DOHH2 (cell line): ENCODE data around the gene CXCR1.

Source experiments
- H3F3A ChIP-seq: fragments of 200-600 bp; sonication (generic), shearing (Covaris generic); 2 replicates; pipeline ENCODE4 v1.6.0; 2016; ENCODE audit warnings: antibody characterized with exemption, mild to moderate bottlenecking; ENCODE audit not compliant: control insufficient read depth, insufficient read depth
- H3K27ac ChIP-seq: fragments of 200-600 bp; sonication (generic); 2 replicates; pipeline ENCODE4 v1.5.1; 2014; ENCODE audit warnings: low read depth, mild to moderate bottlenecking, low read length, moderate library complexity
- H3K27me3 ChIP-seq: fragments of 200-600 bp; sonication (generic); 2 replicates; pipeline ENCODE4 v1.6.1; 2014; ENCODE audit warnings: mild to moderate bottlenecking, low read length, mixed read lengths; ENCODE audit not compliant: control insufficient read depth
- H3K36me3 ChIP-seq: fragments of 200-600 bp; sonication (generic); 2 replicates; pipeline ENCODE4 v1.6.1; 2014; ENCODE audit warnings: mild to moderate bottlenecking, low read length, moderate library complexity, mixed read lengths; ENCODE audit not compliant: control insufficient read depth
- H3K4me1 ChIP-seq: fragments of 200-600 bp; sonication (generic); 2 replicates; pipeline ENCODE4 v1.6.1; 2014; ENCODE audit warnings: mild to moderate bottlenecking, low read length, mixed read lengths; ENCODE audit not compliant: control insufficient read depth
- H3K4me2 ChIP-seq: fragments of 200-600 bp; sonication (generic); 2 replicates; pipeline ENCODE4 v1.6.0; 2014; ENCODE audit warnings: mild to moderate bottlenecking, low read length, moderate library complexity
- H3K4me3 ChIP-seq: fragments of 200-600 bp; sonication (generic); 2 replicates; pipeline ENCODE4 v1.5.1; 2014; ENCODE audit warnings: mild to moderate bottlenecking, low read length, mixed read lengths
- H3K79me2 ChIP-seq: fragments of 200-600 bp; sonication (generic); 2 replicates; pipeline ENCODE4 v1.6.1; 2014; ENCODE audit warnings: mild to moderate bottlenecking, low read length, mixed read lengths; ENCODE audit not compliant: control insufficient read depth
- H3K9me2 ChIP-seq: fragments of 200-600 bp; sonication (generic); replicated peaks from 2 replicates; pipeline ENCODE4 v1.6.1; 2014; ENCODE audit warnings: mild to moderate bottlenecking, low read length, mixed read lengths; ENCODE audit not compliant: control insufficient read depth
- H3K9me3 ChIP-seq: fragments of 200-600 bp; sonication (generic); 2 replicates; pipeline ENCODE4 v1.6.1; 2014; ENCODE audit warnings: antibody characterized with exemption, low read length, mixed read lengths; ENCODE audit not compliant: control insufficient read depth, insufficient read depth
- H4K20me1 ChIP-seq: fragments of 200-600 bp; sonication (generic); 2 replicates; pipeline ENCODE4 v1.6.0; 2014; ENCODE audit warnings: low read depth, mild to moderate bottlenecking, antibody characterized with exemption, low read length, moderate library complexity; ENCODE audit not compliant: control insufficient read depth, insufficient read depth
- CTCF ChIP-seq: fragments of 200-600 bp; sonication (generic); IDR thresholded peaks from one replicate; pipeline ENCODE4 v1.5.1; 2014; ENCODE audit warnings: antibody characterized with exemption, mild to moderate bottlenecking, low read depth, low read length; ENCODE audit not compliant: poor library complexity, severe bottlenecking
- EZH2phosphoT487 ChIP-seq: fragments of 200-600 bp; sonication (generic); IDR thresholded peaks from 2 replicates; pipeline ENCODE4 v1.6.1; 2017; ENCODE audit warnings: borderline replicate concordance, mild to moderate bottlenecking, antibody characterized with exemption, low read length, moderate library complexity, mixed read lengths

Gene CXCR1

GRCh38 chr2:218146056-218146455 is 20.7 kb downstream of the CXCR1 start:
- Histone ChIP-seq H4K20me1 (no peaks in the 10 kb centered on the region), H3K4me1 (peaks cover 8% of the 10 kb centered on the region), H3K36me3 (no peaks in the 10 kb centered on the region), H3K4me3 (no peak overlapping the region), H3K4me2 (no peak overlapping the region), H3K9me3 (no peaks in the 10 kb centered on the region), H3K9me2 (no peaks in the 10 kb centered on the region), H3F3A (no peaks in the 10 kb centered on the region), H3K79me2 (no peaks in the 10 kb centered on the region), H3K27ac (no peak overlapping the region), H3K27me3 (peaks cover 11% of the 10 kb centered on the region; the same call in 1 of the 2 replicates)
- TF ChIP-seq CTCF (no peak), EZH2phosphoT487 (no peak)

GRCh38 chr2:218145124-218145523 is 21.6 kb downstream of the CXCR1 start:
- Histone ChIP-seq H3K27me3 (peaks cover 11% of the 10 kb centered on the region; the same call in 1 of the 2 replicates), H3K36me3 (no peaks in the 10 kb centered on the region)

GRCh38 chr2:218138047-218138446 is 28.7 kb downstream of the CXCR1 start:
- no peaks in the 10 kb centered on the region for H3K4me1 ChIP-seq
- H3F3A ChIP-seq: no peaks in the 10 kb centered on the region
- no peaks in the 10 kb centered on the region for H3K36me3 ChIP-seq
- no peak overlapping the region for H3K4me3 ChIP-seq
- H3K9me2 ChIP-seq: no peaks in the 10 kb centered on the region
- H3K79me2 ChIP-seq: no peaks in the 10 kb centered on the region
- no peaks in the 10 kb centered on the region for H3K9me3 ChIP-seq
- no peak overlapping the region for H3K4me2 ChIP-seq
- no peaks in the 10 kb centered on the region for H4K20me1 ChIP-seq
- TF ChIP-seq CTCF (no peak), EZH2phosphoT487 (no peak)
- H3K27ac ChIP-seq: no peak overlapping the region
- H3K27me3 ChIP-seq: peaks cover 22% of the 10 kb centered on the region

More at GRCh38 chr2:218145124-218145523, 21.6 kb downstream of the CXCR1 start:
- Histone ChIP-seq H3K4me2 (no peak overlapping the region), H3K9me3 (no peaks in the 10 kb centered on the region), H3K9me2 (no peaks in the 10 kb centered on the region), H3F3A (no peaks in the 10 kb centered on the region), H3K27ac (no peak overlapping the region), H3K4me1 (peaks cover 6% of the 10 kb centered on the region), H3K79me2 (no peaks in the 10 kb centered on the region), H3K4me3 (no peak overlapping the region), H4K20me1 (no peaks in the 10 kb centered on the region)
- TF ChIP-seq EZH2phosphoT487: no peak
- TF ChIP-seq CTCF: no peak

- H3K36me3 ChIP-seq: no peaks in the 10 kb centered on the region
- no peaks in the 10 kb centered on the region for H3F3A ChIP-seq
- no peak for TF ChIP-seq CTCF
- TF ChIP-seq EZH2phosphoT487: no peak
- H3K79me2 ChIP-seq: no peaks in the 10 kb centered on the region
- H3K4me2 ChIP-seq: no peak overlapping the region
- no peaks in the 10 kb centered on the region for H3K4me1 ChIP-seq
- H3K27me3 ChIP-seq: peaks cover 22% of the 10 kb centered on the region
- no peaks in the 10 kb centered on the region; the same call in 1 of the 2 replicates for H4K20me1 ChIP-seq
- H3K9me2 ChIP-seq: no peaks in the 10 kb centered on the region
- no peak overlapping the region for H3K4me3 ChIP-seq
- no peak overlapping the region for H3K27ac ChIP-seq
- H3K9me3 ChIP-seq: no peaks in the 10 kb centered on the region
Observed at GRCh38 chr2:218137514-218137913, 29.2 kb downstream of the CXCR1 start.
